SKM-1 (cell line): ENCODE measurements around the gene ACBD5.

ENCODE experiments used
- DNase-seq: peaks from one replicate; lab custom pipeline; 2025; ENCODE audit not compliant: unreplicated experiment; lab: John Stamatoyannopoulos, UW

Gene ACBD5

DNA sequence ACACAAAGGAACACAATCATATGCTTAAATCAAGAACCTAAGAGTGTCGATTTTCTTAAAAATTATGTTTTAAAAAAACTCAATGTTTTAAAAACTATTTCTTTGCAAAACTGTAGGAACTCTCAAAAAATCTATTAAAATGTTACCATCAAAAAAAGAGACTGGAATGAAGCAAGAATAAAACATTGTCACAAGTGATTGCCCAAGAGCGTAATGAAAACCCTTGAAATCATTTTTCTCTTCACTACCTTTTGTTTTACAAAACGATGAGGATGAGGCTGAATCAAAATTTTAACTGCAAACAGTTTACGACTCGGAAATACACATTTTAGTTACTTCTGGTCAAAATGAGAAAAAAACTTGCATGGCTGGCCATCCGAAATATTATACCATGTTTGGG is 87.3 kb downstream of the ACBD5 start:
- no peak for DNase-seq

DNA sequence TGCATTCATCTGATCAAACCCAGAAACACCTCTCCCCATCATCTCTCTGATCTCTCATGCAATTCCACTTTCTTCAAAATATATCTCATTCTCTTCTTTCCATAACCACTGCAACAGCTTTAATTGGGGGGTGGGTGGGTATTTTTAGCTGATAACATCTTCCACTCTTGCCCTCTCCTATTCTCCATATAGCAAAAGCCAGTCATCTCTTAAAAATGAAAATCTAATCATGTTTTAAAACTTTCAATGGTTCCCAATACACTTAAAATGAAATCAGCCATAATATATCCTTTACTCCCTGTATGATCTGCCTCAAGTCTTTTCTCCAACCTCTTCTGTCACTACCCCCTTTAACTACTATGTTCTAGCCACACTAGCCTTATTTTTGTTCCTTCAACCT is 87.9 kb downstream of the ACBD5 start:
- DNase-seq: no peak

DNA sequence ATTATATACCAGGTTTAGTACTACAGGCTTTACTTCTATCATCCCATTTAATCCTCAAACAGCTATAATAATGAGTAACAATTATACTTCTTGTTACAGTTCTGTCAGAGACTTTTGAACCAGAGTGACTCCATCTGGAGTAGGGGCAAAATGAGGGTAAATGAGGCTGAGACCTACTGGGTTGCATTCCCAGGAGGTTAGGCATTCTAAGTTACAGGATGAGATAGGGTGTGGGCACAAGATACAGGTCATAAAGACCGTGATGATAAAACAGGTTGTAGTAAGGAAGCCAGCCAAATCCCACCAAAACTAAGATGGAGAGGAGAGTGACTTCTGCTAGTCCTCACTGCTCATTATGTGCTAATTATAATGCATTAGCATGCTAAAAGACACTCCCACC is 90.3 kb downstream of the ACBD5 start:
- DNase-seq: no peak

DNA sequence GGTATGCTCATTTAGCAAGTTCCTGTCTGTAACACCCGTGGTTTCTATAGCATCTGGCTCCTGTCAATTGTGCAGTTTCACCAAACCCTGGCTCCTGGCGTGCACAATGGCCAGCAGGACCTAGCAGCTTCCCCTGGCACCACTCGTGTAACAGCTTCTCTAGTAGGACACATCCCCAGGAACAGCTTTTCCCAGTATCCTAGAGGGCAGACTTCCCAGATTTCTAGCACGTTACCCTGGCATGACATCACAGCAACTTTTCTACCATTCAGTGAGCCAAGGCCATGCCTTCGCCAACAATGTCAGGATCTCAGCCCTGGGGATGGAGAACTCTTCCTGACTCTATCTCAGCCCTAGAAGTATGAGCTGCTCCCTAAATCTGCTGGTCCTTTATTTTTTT is 92.9 kb downstream of the ACBD5 start:
- DNase-seq: no peak

DNA sequence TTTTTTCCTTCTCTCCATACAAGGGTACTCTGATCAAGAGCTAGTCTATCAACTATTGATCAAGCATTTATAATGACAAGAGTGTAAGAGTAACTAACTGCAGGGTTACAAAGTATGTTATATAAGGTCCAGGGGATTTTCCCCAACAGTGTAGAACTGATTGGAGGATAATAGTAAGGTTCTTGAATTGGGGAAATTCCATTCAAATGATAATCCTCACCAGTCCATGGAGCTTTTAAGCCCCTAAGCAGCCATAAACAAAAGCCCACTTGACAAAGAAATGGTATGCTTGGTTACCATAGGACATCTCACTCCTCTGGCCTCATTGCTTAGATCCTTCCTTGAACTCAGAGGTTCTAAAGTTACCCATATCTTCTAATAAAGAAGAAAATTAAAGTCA is 94.7 kb downstream of the ACBD5 start:
- no peak for DNase-seq
